Neutrophil (primary cell): ENCODE measurements around the gene PCNX1.

Source experiments
- H3K27ac ChIP-seq: fragments of 200-600 bp; sonication (generic); 2 replicates; pipeline ENCODE4 v1.5.1; 2016; ENCODE audit warnings: mild to moderate bottlenecking, moderate library complexity
- H3K27me3 ChIP-seq: fragments of 200-600 bp; sonication (generic); 2 replicates; pipeline ENCODE4 v1.6.0; 2016; ENCODE audit warnings: mild to moderate bottlenecking
- H3K36me3 ChIP-seq: fragments of 200-600 bp; sonication (generic); 2 replicates; pipeline ENCODE4 v1.5.1; 2017
- H3K4me1 ChIP-seq, 2 experiments: fragments of 200-600 bp in 1 of 2; sonication (generic) in 1 of 2; 1 replicate in 1 of 2; 2 replicates in 1 of 2; pipeline versions ENCODE4 v1.5.1 to v1.6.1; 2013 to 2016; ENCODE audit warnings: low read depth in 1 of 2, low read length in 1 of 2, mild to moderate bottlenecking in 1 of 2, moderate library complexity in 1 of 2; ENCODE audit not compliant: control insufficient read depth in 1 of 2, insufficient read depth in 1 of 2
- H3K4me3 ChIP-seq, 2 experiments: fragments of 200-600 bp in 1 of 2; sonication (generic) in 1 of 2; 1 replicate in 1 of 2; 2 replicates in 1 of 2; pipeline ENCODE4 v1.5.1; 2013 to 2016; ENCODE audit warnings: low read depth in 1 of 2, low read length in 1 of 2, mild to moderate bottlenecking in 1 of 2, moderate library complexity in 1 of 2
- H3K9me3 ChIP-seq: fragments of 200-600 bp; sonication (generic); 2 replicates; pipeline ENCODE4 v1.5.1; 2016
- CTCF ChIP-seq: fragments of 200-600 bp; sonication (generic); IDR thresholded peaks from 2 replicates; pipeline ENCODE4 v1.5.1; 2016; ENCODE audit warnings: antibody characterized with exemption

PCNX1 gene

GRCh38 chr14:70897464-70897863, 9.8 kb upstream of the PCNX1 start:
- no peak for TF ChIP-seq CTCF
- Histone ChIP-seq H3K4me3 (no peak overlapping the region), H3K27ac (no peak overlapping the region)

DNA sequence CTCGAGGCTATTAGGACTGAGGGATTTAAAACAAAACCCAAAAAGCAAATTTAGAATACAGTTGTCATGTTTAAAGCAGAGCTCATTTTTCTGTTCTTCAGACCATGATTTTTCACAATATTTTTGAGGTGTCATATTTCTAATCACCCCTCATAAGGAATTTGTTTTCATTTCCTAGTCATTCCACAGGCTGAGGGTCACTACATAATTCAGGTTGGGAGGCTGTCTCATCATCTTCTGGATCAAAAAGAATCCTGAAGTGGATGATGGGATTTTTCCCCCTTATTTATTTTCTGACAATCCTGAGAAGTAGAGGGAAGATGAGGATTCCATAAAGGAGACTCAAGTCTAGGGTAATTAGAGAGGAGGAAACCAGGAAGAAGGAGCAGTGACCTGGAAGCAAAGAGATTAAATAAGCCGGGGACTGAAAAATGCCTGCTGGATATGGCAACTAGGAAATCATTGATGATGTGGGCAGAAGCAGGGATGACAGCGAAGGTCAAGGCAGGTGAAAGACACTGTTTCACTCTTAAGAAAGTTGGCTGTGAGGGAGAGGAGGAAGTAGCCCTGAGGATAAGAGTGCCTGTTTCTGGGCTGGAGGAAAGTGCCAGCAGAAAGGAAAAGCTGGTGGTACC, 9.0 kb upstream of the PCNX1 start:
- Histone ChIP-seq H3K36me3 (no peaks in the 10 kb centered on the region), H3K27me3 (no peaks in the 10 kb centered on the region), H3K27ac (peak overlapping the region; percentile 64), H3K9me3 (no peaks in the 10 kb centered on the region), H3K4me1 (peaks cover 20 to 31% of the 10 kb centered on the region in 2 experiments), H3K4me3 (no peak overlapping the region)
- no peak for TF ChIP-seq CTCF

More at GRCh38 chr14:70897464-70897863, 9.8 kb upstream of the PCNX1 start:
- H3K27me3 ChIP-seq: no peaks in the 10 kb centered on the region
- no peaks in the 10 kb centered on the region for H3K9me3 ChIP-seq
- H3K36me3 ChIP-seq: no peaks in the 10 kb centered on the region
- H3K4me1 ChIP-seq: peaks cover 20 to 26% of the 10 kb centered on the region in 2 experiments

DNA sequence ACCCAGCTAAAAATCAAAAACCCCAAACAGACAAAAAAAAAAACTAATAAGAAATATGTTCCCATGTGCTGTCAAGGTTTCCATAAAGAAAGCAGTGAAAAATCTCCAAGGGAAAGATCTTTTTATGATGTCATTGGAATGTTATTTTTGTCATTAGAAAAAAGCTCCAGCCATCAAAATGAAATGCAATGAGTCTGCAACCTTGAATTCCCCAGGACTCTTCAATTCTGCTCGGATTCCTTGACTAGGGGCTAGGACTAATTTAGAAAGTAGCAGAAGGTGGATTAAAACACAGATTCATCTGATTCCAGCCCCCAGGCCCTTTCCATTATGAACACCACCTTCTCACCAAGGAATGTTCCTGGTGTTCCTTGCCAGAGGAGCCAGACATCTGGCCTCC, 6.0 kb upstream of the PCNX1 start:
- no peaks in the 10 kb centered on the region for H3K27me3 ChIP-seq
- no peaks in the 10 kb centered on the region for H3K36me3 ChIP-seq
- no peak overlapping the region for H3K27ac ChIP-seq
- peaks cover 23 to 33% of the 10 kb centered on the region in 2 experiments for H3K4me1 ChIP-seq
- TF ChIP-seq CTCF: no peak
- no peaks in the 10 kb centered on the region for H3K9me3 ChIP-seq
- H3K4me3 ChIP-seq: no peak overlapping the region

- Histone ChIP-seq H3K36me3 (no peaks in the 10 kb centered on the region), H3K27me3 (no peaks in the 10 kb centered on the region), H3K27ac (peak overlapping the region; percentile 32), H3K4me1 (peaks cover 31 to 41% of the 10 kb centered on the region in 2 experiments), H3K9me3 (no peaks in the 10 kb centered on the region), H3K4me3 (no peak overlapping the region)
- TF ChIP-seq CTCF: no peak
Measured at GRCh38 chr14:70902184-70902583, 5.1 kb upstream of the PCNX1 start.

GRCh38 chr14:70904373-70904772, 2.9 kb upstream of the PCNX1 start:
- peaks cover 24 to 37% of the 10 kb centered on the region in 2 experiments for H3K4me1 ChIP-seq
- H3K27me3 ChIP-seq: no peaks in the 10 kb centered on the region
- no peak for TF ChIP-seq CTCF
- no peak overlapping the region for H3K4me3 ChIP-seq
- no peaks in the 10 kb centered on the region for H3K36me3 ChIP-seq
- H3K27ac ChIP-seq: no peak overlapping the region
- no peaks in the 10 kb centered on the region for H3K9me3 ChIP-seq
